Airway epithelial cell (primary cell): ENCODE data around the gene MREG. TPM values are rescaled to one million over a fixed set of nuclear protein-coding genes. Genes with fewer than 3 reads are reported as not detected.

Experiments used
- total RNA-seq: library from RNA; depleted of rRNA; stranded (reverse); fragments of >200 nt; gene quantifications from 2 replicates; pipeline ENCODE4 v1.2.3, GENCODE V29; 2015

The MREG gene
- 19.0 TPM in 2 replicates for total RNA-seq

DNA sequence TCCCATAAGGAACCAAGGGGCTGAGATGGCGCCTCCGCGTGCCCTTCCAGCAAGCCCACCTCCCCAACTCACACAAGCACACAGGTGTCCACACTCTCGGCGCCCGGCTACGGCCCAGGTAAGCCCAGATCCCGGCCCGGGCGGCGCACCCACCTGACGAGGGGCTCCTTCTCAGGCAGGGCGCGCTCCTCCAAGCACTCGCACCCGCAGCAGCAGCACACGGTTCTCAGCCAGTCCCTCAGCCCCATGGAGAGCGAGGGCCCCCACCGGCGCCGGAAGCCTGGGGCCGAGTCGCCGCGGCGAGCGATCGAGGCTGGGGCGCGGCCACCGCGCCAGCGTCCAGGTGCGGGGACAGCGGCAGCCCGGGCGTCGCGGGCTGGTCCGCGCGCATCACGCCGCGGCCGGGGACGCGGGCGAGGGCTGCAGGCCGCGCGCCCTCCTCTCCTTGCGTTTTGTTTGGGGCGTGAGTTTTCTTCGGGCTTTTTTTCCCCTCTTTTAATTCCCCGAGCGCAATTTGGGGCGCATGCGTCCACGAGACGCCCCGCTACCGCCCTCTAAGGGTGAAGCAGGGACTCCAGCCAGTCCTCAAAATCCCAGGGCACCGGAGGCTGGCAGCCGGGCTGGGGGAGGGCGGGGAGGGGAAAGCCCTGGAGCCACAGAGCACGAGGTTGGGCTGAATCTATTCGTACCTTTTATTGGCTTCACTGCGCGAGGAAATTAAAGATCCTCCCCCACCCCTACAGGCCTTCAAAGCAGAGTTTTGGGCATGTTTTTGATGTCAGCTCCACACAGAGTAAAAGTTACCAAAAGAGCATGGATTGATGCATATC is at the start of gene MREG:
TSS of gene MREG (minus strand) at position 472 of the 830 bp plus-strand sequence. CDS start at position 248, 224 bp downstream.

Other genes starting within 250 kb of the MREG start
- 6.7 and 8.9 TPM in 2 replicates for gene PECR, start 68.3 kb upstream of the MREG start, total RNA-seq
- 0.07 and 3.2 TPM in 2 replicates for gene TMEM169, start 68.4 kb upstream of the MREG start, total RNA-seq
- gene XRCC5, start 95.8 kb upstream of the MREG start, total RNA-seq: 242 and 313 TPM in 2 replicates